NCI-H82 treated with DMSO at 0.1 percent for 48 hours (cell line): ENCODE data around the gene TAF4.

Experiments used
- DNase-seq: peaks from one replicate; lab custom pipeline; 2025; ENCODE audit not compliant: unreplicated experiment; lab: John Stamatoyannopoulos, UW

Gene TAF4

DNA sequence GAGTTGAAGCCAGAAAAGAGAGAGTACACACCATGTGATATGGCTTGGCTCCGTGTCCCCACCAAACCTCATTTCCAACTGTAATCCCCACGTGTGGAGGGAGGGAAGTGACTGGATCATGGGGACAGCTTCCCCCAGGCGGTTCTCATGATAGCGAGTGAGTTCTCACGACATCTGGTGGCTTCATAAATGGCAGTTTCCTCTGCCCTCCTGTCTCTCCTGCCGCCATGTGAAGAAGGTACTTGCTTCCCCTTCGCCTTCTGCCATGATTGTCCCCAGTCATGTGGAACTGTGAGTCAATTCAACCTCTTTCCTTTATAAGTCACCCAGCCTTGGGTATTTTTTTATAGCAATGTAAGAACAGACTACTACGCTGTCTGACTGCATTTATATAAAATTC lies 40.3 kb downstream of the TAF4 start:
- no peak for DNase-seq

- DNase-seq: no peak
These were observed 41.7 kb downstream of the TAF4 start for GRCh38 chr20:62023935-62024334.

DNA sequence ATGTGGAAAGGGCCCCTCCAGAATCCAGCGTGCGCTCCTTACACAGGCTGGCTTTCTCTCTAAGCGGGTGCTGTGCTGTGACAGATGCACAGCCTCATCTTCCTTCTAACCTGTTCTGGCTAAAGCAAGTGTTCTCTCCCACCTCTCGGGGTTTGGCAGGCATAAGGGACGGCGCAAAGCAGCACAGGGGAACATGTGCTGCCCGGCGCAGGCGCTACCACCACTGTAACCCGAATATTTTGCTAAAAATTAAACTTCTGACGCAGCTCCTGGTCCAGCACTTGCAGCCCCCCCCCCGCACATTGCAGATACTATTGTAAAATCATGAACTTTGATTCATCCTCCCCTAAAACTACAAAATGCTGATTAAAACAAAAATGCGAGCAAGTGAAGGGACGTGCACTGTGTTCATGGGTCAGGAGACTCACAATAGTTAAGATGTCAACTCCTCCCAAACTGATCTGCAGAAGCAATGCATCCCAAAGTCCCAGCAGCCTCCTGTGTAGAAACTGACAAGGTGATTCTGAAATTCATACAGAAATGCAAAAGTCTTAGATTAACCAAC lies 43.0 kb downstream of the TAF4 start:
- DNase-seq: no peak

- DNase-seq: no peak
These were observed 43.8 kb downstream of the TAF4 start for GRCh38 chr20:62021793-62022385.

GRCh38 chr20:62020935-62021701 lies 44.6 kb downstream of the TAF4 start:
- DNase-seq: no peak

- no peak for DNase-seq
These were observed 45.7 kb downstream of the TAF4 start for GRCh38 chr20:62019881-62020492.

DNA sequence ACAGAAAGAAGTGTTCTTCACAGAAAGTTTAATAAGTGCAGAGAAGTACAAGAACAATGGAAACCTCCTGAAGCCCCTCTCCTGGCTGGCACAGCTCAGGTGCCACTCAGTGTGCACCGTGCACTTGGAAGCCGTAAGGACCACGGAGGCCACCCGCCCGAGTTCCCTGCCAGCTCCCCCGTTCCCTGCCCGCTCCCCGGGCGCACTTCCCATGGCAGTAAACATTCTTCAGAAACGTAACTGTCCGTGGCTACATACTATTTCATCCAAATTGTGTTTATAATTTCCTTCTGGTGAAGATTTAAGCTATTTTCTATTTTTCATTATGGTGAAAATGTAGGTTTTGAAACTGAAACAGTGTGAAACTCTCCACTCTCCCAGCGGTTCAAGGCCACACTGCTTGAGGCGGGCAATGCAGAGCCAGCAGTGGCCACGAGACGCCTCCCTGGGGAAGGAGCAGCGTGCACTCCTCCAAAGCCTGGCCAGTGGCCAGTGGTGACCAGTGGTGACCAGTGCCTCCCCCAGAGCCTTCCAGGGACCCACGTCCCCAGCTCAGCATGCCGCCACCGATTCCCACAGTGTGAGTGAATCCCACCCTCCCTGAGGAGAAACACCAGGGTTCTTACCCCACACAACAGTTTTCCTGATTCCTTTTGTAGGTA lies 46.4 kb downstream of the TAF4 start:
- DNase-seq: no peak

- DNase-seq: no peak
These were observed 47.1 kb downstream of the TAF4 start for GRCh38 chr20:62018437-62019143.

GRCh38 chr20:62015540-62016288 lies 50.0 kb downstream of the TAF4 start:
- no peak for DNase-seq

DNA sequence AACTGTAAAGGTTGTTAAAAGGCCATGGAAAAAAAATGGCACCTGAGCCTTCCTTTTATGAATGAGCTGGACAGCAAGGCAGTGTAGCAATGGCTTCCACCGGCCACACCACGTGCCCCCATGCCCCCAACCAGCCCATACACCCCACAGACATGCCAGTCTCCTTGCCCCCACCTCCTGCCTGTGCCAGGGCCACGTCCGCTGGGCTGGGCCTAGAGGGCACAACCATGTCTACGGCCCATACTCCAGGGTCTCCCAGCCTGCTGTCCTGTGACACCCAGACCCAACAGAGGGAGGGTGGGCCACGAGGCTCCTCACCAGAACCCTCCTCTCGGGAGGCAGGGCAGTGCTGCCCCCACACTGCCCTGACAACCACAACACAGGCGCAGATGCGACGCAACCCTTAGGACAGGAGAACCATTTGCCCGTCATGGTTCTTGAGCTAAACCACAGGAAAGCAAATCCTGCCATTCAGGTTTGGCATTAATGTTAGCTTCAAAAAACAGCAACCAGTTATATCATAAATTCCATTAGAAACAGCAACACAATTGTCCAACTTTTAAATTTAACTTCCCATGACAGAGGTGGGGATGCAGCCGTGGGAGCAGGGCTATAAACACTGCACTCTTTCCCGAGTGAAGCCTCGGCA lies 50.7 kb downstream of the TAF4 start:
- DNase-seq: no peak

GRCh38 chr20:62014488-62014775 lies 51.2 kb downstream of the TAF4 start:
- DNase-seq: no peak

DNA sequence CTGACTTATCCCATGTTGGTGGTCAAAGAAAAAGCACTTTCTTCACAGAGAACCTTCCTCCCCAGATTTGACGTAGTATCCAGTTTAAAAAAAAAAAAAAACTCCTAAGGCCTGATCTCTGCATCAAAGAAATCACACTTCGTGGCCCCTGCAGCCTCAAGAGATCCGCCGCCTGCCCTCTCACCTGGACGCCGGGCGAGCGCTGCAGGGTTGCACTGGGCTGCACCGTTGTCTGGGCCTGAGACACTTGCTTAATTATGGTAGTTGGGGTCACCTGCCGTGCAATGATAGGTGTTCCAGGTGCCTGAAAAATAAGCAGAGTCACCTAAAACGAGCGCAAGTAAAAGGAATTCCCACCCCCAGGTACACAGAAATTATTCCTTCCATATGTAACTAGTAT lies 53.0 kb downstream of the TAF4 start:
- DNase-seq: no peak

GRCh38 chr20:62011938-62012534 lies 53.6 kb downstream of the TAF4 start:
- no peak for DNase-seq

DNA sequence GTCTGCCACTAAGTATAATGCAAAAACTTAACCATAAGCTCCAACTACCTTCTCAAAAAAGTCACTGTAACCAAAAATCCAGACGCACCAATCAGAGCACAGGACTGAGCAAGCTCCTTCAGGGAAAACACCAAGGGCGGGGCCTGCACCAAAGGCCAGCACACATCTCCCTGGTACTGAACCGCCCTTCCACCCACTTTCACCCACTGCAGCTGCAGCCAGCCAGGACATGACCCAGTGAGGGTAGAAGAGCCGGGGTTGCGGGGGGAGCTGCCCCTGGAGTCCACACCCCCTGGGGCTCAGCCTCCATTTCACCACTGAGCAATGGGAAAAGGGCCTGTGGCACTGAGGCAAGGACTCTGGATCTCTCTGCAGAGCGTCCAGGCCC lies 54.3 kb downstream of the TAF4 start:
- no peak for DNase-seq

- peak; percentile 2 for DNase-seq
These were observed 54.9 kb downstream of the TAF4 start for GRCh38 chr20:62010551-62011402.

GRCh38 chr20:62009869-62010445 lies 55.7 kb downstream of the TAF4 start:
- no peak for DNase-seq

DNA sequence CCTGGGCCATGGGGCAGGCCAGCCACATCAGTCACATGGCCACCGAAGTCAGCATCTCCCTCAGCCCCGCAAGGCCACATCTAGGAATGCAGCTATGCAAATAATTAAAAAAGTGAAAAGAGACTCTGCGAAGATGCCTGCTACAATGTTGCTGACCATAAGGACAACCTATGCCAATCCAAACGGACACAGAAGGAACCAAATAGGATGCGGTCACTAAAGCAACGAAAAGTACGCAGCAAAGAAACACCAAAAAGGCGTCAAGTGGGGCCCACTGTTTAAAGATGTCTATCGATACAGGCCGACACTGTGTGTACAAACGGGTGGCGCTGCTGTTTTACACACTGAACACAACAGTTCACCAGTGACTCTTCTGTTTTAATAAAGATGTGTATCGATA lies 56.4 kb downstream of the TAF4 start:
- no peak for DNase-seq

DNA sequence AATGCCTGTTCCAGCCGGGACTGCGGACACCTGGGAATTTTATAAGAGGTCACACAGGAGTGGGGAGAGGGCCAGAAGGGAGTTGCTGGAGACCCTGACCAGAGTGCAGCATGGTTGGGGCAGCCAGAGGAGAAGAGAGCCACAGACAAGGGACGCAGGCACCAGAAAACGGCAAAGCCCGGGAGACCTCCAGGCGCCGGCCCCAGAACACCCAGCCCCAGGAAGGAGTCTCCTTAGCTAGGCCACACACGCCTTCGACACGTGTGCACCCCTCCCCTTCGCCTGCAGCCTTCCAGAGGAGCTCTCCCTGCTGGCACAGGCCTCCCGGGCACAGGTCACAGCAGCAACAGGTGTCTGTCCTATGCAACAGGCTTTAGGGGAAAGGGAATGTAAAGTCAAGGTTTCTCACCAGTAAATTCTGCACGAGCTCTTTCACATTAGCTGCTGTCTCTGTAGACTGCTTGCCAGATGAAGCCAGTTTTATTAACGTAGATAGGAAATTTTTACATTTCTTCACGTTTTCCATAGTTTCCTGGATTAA lies 57.0 kb downstream of the TAF4 start:
- no peak for DNase-seq
